GM12874 (cell line): Measurements from ENCODE around the gene HOXD12.

Experiments
- TF ChIP-seq, protein P1 (sequence below): IDR thresholded peaks from 2 replicates; pipeline ENCODE4 v1.5.1; 2011; ENCODE audit warnings: low read depth, mild to moderate bottlenecking, control low read depth, low read length, moderate library complexity; ENCODE audit not compliant: insufficient read depth

HOXD12 gene

DNA sequence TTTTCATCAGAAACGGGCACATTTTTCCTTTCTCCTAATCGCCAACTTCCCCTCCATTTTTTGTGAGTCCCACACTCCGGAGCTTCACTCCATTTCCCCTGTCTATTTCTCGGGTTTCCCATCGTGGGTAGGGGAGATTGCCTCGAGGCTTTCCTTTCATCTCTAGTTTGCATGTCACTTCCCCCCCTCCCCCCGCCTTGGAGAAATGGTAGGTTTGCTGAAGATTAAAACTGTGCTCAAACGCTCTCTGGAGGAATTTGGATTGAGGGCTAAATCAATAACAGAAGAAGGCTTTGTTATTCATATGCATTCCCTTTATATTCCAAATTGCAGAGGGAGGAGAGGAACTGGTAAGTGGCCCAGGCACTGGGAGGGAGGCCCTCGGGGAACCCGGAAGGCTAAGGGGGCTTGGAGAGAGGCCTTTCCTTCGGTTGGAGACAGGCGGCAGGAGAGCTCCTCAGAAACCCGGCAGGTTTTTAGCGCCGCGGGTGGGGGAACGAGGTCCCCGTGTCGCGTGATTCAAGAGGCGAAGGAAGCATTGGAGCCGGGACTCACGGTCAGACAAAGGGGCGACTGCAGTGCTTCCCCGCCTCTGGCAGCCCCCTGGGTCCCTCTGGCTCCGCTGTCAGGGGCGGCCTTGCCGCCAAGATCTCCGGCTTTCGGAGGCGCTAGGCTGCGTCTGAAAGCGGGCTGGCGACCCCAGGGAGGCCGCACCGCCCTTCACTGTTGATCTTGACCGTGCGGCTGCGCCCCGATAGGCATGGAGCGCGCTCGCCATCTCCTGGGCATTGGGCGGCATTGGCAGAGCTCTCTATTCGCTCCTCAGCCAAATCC, 2.4 kb upstream of the HOXD12 start:
- TF ChIP-seq, protein P1, sequence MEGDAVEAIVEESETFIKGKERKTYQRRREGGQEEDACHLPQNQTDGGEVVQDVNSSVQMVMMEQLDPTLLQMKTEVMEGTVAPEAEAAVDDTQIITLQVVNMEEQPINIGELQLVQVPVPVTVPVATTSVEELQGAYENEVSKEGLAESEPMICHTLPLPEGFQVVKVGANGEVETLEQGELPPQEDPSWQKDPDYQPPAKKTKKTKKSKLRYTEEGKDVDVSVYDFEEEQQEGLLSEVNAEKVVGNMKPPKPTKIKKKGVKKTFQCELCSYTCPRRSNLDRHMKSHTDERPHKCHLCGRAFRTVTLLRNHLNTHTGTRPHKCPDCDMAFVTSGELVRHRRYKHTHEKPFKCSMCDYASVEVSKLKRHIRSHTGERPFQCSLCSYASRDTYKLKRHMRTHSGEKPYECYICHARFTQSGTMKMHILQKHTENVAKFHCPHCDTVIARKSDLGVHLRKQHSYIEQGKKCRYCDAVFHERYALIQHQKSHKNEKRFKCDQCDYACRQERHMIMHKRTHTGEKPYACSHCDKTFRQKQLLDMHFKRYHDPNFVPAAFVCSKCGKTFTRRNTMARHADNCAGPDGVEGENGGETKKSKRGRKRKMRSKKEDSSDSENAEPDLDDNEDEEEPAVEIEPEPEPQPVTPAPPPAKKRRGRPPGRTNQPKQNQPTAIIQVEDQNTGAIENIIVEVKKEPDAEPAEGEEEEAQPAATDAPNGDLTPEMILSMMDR: peak; percentile 92

DNA sequence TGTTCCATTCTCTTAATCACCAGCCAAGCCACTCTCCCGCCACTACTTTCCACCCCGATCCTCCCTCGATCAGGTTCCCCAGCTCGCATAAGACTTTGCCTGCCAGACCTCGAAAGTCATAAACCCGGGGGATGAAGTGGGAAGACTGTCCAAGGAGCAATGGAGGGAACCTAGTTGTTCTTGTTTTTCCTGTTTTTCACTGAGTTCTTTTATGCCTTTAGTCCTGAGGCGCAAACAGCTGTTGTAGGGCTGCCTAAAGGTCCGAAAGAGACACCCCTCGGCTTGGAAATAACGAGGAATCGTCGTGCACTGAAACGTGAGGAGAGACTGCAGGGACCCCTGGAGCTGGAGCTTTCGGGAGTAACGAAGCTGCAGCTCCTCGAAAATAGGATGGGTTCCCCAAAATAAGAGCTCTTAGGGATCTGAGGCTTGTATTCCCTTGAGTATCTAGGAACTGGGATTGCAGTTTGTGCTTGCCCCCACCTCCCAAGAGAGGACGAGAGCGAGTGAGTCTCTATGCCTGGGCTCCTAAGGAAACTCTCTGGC, 1.7 kb upstream of the HOXD12 start:
- TF ChIP-seq, protein P1: no peak

DNA sequence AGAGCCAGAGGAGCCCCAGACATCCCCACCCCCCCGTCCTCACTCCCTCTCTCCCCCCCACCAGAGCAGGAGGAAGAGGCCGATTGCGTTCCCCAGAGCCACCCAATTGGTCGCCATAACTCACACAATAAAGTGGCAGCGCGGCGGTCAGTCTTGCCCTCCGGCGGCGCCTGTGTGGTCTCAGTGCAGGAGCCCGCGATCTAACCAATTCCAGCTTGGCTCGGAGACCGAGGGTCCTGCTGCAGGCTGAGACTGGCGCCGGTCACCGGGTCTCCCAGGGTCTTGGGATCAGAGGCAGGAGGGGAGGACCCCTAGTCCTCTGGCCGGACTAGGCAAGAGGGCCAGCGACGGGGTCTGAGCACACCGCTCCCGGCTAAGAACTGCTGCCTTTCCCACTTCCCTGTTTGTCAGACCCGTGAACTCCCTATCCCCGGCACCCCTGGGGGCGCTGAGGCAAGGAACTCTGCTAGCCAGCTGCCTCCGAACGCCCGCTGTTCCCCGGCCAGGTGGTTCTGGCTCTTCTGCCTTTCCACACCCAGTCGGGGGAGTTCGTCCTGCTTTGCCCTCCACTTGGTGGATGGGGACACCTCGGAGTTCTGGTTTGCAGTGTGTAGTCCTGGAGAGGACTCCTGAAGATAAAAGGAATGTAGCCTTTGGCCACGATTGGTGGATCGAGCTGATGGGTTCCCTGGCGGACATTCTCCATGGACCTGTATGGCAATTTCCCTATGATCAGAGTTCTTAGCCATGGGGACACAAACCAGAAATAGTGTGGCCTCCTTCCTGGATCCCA, 1.0 kb upstream of the HOXD12 start:
- TF ChIP-seq, protein P1: no peak

DNA sequence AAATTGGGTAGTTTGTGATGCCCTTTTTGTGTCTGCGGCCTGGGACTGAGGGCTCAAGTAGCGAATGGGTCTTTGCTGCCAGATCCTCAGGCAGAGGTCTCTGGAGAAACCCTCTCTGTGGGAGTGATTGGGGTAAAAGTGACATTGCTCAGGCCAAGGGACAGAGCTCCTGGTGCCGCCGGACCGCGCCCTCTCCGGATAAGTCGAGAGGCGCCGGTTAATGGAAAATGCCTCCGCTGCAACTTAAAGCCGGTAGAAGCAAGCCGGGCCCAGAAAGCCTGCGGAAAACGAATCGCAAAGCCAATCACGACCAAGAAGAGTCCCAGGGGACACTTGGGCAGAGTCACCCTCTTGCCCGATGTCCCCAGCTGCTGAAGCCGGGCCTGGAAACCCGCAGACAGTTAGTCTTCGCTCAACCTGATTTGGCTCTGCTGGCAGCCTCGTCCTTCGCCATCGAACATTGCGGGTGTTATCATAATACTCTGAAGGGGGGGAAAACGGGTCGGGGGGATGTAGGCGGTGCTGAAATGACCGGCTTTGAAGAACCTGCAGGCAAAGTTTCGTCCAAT, 352 bp upstream of the HOXD12 start:
- TF ChIP-seq, protein P1: no peak

DNA sequence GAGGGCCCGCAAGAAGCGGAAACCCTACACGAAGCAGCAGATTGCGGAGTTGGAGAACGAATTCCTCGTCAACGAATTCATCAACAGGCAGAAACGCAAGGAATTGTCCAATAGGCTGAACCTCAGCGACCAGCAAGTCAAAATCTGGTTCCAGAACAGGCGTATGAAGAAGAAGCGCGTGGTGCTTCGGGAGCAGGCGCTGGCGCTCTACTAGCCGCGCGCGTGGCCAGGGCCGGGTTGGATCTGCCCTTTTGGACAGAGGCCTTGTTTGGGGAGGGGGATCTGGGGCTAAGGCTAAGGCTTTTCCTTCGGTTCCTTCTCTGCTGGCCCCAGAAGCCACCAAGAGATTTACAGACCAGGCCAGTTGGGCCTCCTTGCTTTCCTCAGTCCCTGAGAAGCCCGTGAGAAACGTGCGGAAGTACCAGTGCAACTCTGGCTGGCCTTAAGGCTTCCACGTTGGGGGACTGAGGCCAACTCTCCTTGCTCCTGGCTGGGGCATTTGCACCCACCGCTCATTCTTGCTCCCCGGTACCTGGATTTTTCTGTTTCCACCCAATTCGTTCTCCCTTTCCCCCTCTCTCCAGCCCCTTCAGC, 1.0 kb downstream of the HOXD12 start:
- TF ChIP-seq, protein P1: no peak

DNA sequence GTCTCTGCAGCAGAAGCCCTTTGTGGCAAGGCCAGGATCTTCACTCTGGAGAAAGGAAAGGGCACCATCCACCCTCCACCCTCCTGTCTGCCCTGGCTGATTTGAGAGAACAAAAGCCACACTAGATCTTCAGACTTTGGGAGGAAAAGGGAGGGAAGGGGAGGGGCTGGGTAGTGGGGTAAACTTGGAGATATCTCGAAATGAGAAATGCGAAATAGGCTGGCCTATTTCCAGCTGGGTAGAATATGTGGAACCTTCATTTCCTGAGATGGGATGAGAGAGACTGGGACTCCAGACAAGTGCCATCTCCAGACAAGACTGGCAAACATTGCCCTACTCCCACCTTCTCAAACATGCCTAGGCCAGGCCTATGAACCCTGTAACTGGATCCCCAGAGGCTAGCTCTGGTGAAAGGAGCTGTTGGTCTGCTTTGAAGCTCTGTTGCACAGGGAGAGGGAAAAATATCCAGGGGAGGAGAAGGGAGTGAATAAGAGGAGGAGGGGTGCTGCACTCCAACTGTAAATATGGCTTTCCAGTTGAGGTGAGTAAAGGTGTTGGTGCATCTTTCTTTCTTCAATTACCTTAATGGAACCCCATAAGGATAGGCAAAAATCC, 1.7 kb downstream of the HOXD12 start:
- TF ChIP-seq, protein P1: no peak

DNA sequence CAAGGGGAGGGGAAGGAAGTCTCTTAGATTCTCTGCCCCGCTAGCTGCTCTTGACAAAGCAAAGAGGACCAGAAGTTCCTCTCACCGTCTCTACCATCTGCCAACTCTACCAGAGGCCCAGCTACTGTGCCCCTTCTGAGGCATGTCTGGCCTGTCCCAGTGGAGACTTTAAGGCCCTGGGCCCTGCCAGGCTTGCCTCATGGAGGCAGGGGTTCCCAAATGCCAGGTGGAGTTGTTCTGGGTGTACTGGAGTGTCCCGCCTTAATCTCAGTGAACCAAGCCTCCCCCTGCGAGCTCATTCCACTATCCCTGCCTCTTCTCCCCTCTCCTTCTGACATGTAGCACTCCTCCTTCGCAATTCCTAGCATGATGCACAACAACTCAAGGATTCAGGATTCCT, 2.2 kb downstream of the HOXD12 start:
- TF ChIP-seq, protein P1: no peak
